Measurements from ENCODE around the gene DPPA4.
"Not testable (repeated sequence)": the region's sequence is repeated elsewhere in the genome, so short reads cannot be mapped to it uniquely, and the experiment has no call there.

Gene DPPA4

GRCh38 chr3:109337393-109337792, at the start of gene DPPA4:
Gene DPPA4 (minus strand): TSS chr3:109337546. CDS start chr3:109337517, 29 bp downstream.
- no peak for DNase-seq (ENCODE audit: low read depth)
- H3K4me3 ChIP-seq (ENCODE audit: low read depth, low read length): no peak within 1 kb of the TSS
- no peak for TF ChIP-seq CTCF (IDR thresholded peaks at IDR 0.05; ENCODE audit: low read depth, low read length, missing control alignments)

- TF ChIP-seq CTCF (IDR thresholded peaks at IDR 0.05; ENCODE audit: low read depth, low read length, missing control alignments): no peak
- DNase-seq (ENCODE audit: low read depth): no peak
- no peak overlapping the region for H3K4me3 ChIP-seq (ENCODE audit: low read depth, low read length)
These were observed 48.3 kb upstream of the DPPA4 start for GRCh38 chr3:109385442-109386318.

- no peak overlapping the region for H3K4me3 ChIP-seq (ENCODE audit: low read depth, low read length)
- no peak for DNase-seq (ENCODE audit: low read depth)
These were observed 46.8 kb upstream of the DPPA4 start for GRCh38 chr3:109384164-109384563.

GRCh38 chr3:109382588-109382987, 45.2 kb upstream of the DPPA4 start:
- no peak overlapping the region for H3K4me3 ChIP-seq (ENCODE audit: low read depth, low read length)
- TF ChIP-seq CTCF (IDR thresholded peaks at IDR 0.05; ENCODE audit: low read depth, low read length, missing control alignments): no peak

More at GRCh38 chr3:109384164-109384563, 46.8 kb upstream of the DPPA4 start:
- TF ChIP-seq CTCF (IDR thresholded peaks at IDR 0.05; ENCODE audit: low read depth, low read length, missing control alignments): no peak

GRCh38 chr3:109375975-109376374, 38.6 kb upstream of the DPPA4 start:
- no peak overlapping the region for H3K4me3 ChIP-seq (ENCODE audit: low read depth, low read length)
- DNase-seq (ENCODE audit: low read depth): no peak
- no peak for TF ChIP-seq CTCF (IDR thresholded peaks at IDR 0.05; ENCODE audit: low read depth, low read length, missing control alignments)

More at GRCh38 chr3:109382588-109382987, 45.2 kb upstream of the DPPA4 start:
- no peak for DNase-seq (ENCODE audit: low read depth)

GRCh38 chr3:109374434-109374833, 37.1 kb upstream of the DPPA4 start:
- H3K4me3 ChIP-seq (ENCODE audit: low read depth, low read length); DNase-seq (ENCODE audit: low read depth): not testable (repeated sequence)

GRCh38 chr3:109373933-109374332, 36.6 kb upstream of the DPPA4 start:
- H3K4me3 ChIP-seq (ENCODE audit: low read depth, low read length): no peak overlapping the region
- DNase-seq (ENCODE audit: low read depth): no peak
- no peak for TF ChIP-seq CTCF (IDR thresholded peaks at IDR 0.05; ENCODE audit: low read depth, low read length, missing control alignments)
